Hepatocyte (in vitro differentiated cells): ENCODE data around the gene SIGLEC9.

Experiments used
- EZH2 ChIP-seq: fragments of 200-600 bp; sonication (generic); IDR thresholded peaks from 2 replicates; pipeline ENCODE4 v1.6.1; 2016; ENCODE audit warnings: antibody characterized with exemption, mild to moderate bottlenecking, borderline replicate concordance
- TF ChIP-seq, protein P1 (sequence below): fragments of 200-600 bp; sonication (generic); IDR thresholded peaks from 2 replicates; pipeline ENCODE4 v1.5.1; 2016; ENCODE audit warnings: antibody characterized with exemption, mild to moderate bottlenecking; ENCODE audit not compliant: poor library complexity

DNA sequence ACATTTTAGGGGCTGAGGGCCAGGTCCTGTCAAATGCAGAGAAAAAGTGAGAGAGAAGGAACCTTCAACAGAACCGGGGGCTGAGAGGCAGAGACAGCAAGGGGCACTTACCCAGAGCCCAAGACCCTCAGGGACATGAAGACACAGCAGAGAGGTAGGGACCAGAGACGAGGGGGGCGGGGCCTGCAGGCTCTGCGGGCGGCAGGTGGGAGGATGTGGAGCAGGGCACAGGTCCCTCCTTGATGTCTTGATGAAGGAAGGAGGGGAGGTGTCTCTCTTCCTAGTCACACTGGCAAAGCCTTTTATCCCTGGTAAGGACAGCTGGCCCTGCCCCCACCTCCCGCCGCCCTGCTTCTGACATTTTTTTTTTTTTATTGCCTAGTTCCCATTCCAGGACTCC lies 42.1 kb upstream of the SIGLEC9 start, which contains the start of gene KLK14:
- TF ChIP-seq, protein P1, sequence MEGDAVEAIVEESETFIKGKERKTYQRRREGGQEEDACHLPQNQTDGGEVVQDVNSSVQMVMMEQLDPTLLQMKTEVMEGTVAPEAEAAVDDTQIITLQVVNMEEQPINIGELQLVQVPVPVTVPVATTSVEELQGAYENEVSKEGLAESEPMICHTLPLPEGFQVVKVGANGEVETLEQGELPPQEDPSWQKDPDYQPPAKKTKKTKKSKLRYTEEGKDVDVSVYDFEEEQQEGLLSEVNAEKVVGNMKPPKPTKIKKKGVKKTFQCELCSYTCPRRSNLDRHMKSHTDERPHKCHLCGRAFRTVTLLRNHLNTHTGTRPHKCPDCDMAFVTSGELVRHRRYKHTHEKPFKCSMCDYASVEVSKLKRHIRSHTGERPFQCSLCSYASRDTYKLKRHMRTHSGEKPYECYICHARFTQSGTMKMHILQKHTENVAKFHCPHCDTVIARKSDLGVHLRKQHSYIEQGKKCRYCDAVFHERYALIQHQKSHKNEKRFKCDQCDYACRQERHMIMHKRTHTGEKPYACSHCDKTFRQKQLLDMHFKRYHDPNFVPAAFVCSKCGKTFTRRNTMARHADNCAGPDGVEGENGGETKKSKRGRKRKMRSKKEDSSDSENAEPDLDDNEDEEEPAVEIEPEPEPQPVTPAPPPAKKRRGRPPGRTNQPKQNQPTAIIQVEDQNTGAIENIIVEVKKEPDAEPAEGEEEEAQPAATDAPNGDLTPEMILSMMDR: no peak
- TF ChIP-seq EZH2: no peak
